T-helper 9 cell (primary cell): Measurements from ENCODE around the gene PTPRN2.

Experiments used
- DNase-seq: peaks from one replicate; pipeline ENCODE4 v3.0.0-alpha.2; 2020

Gene PTPRN2

DNA sequence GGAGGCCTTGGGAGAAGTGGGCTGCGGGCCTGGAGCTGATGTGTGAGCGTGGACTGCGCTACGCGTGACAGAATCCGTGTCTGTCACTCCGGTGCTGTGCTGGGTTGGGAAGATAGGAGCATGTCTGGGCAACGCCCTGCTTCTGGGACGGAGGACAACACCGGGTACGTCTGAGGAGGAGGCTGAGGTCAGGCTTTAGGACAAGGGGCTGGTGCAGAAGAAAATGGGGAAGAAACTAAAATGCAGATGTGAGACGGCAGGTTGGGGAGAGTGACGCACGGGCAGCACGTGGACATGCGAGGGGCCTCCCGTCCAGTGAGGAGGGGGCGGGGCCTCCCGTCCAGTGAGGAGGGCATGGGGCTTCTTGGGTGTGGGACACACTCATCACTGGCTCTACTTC, 1043.4 kb downstream of the PTPRN2 start:
- no peak for DNase-seq

GRCh38 chr7:157543791-157544190, 1043.8 kb downstream of the PTPRN2 start:
- no peak for DNase-seq

- no peak for DNase-seq
These were observed 1044.3 kb downstream of the PTPRN2 start for GRCh38 chr7:157543276-157543675.

GRCh38 chr7:157542068-157543021, 1045.3 kb downstream of the PTPRN2 start:
- no peak for DNase-seq

- DNase-seq, result no peak
These were observed 1046.1 kb downstream of the PTPRN2 start for GRCh38 chr7:157541295-157542067.

GRCh38 chr7:157540606-157541294, 1046.9 kb downstream of the PTPRN2 start:
- DNase-seq, result no peak

- no peak for DNase-seq
These were observed 1047.6 kb downstream of the PTPRN2 start for GRCh38 chr7:157540020-157540419.

GRCh38 chr7:157539521-157539920, 1048.1 kb downstream of the PTPRN2 start:
- no peak for DNase-seq

- DNase-seq, result no peak
These were observed 1048.9 kb downstream of the PTPRN2 start for GRCh38 chr7:157538735-157539134.

GRCh38 chr7:157538321-157538720, 1049.3 kb downstream of the PTPRN2 start:
- no peak for DNase-seq

GRCh38 chr7:157537056-157537455, 1050.6 kb downstream of the PTPRN2 start:
- DNase-seq, result no peak

GRCh38 chr7:157532068-157532467, 1055.6 kb downstream of the PTPRN2 start:
- DNase-seq, result no peak

- no peak for DNase-seq
These were observed 1057.7 kb downstream of the PTPRN2 start for GRCh38 chr7:157529768-157530560.

GRCh38 chr7:157528785-157529341, 1058.8 kb downstream of the PTPRN2 start:
- DNase-seq, result no peak

GRCh38 chr7:157527686-157528085, 1059.9 kb downstream of the PTPRN2 start:
- no peak for DNase-seq

DNA sequence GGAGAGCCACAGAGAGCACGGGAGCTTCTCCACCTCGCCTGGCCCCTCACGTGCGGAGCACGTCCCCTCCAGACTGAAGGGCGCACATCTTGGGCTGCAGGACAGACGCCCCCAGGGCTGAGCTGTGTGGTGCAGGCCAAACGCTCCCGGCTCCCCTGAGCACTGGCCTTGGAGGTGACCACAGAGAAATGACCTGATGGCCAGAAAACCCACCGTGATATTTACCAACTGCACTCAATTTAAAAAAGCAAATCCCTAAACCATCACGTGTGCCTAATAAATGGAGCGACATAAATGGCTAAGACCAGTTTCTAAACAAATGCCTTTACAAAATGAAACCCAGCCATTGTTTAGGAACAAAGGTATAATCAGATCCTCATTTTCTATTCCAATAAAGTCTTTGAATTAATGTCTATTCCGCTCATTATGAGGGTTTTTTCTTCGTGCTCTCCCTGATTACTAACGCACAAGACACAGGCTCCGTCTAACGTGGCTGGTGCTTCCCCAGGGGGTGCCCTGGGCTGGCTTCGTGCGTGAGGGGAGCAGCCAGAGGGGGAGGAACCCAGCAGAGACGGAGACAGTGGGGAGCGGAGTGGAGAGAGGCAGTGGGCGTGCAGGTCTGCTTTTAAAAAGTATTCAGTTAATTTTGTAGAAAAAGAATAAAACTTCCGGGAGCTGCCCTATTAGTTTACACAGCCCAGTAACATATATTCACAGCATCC, 1060.5 kb downstream of the PTPRN2 start:
- DNase-seq, result no peak

DNA sequence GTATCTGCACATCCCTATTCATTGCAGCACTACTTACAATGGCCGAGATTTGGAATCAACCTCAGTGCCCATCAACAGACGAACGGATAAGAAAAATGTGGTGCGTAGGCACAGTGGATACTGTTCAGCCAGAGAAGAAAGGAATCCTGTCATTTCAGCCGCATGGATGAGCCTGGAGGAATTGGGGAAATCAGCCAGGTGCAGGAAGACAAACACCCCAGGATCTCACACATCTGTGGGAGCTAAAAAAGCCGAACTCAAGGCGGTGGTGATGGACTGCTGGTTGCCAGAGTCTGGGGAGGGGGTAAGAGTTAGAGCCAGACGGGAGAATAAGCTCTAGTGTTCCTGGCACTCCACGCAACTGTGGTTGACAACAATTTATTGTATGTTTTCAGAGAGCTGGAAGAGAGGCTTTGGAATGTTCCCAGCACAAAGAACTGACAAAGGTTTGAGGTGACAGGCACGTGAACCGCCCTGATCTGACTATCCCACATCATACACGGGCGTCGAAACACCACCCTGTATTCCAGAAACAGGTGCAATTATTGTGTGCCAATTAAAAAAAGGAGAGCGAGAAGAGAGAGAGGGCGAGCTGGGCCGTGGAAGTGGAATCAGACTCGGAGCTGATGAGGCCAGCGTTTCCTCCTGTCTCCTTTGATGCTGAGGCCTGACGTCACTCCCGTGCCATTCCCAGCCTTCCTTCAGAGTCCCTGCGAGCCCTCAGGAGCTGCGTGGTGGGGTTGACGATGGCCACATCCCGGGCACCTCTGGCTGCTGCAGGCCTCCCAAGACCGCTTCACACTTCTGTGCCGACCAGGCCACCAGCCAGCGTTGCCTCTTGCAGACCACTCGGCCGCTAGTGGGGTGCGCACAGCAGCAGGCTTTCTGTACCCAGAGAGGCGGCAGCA, 1061.4 kb downstream of the PTPRN2 start:
- DNase-seq, result no peak

DNA sequence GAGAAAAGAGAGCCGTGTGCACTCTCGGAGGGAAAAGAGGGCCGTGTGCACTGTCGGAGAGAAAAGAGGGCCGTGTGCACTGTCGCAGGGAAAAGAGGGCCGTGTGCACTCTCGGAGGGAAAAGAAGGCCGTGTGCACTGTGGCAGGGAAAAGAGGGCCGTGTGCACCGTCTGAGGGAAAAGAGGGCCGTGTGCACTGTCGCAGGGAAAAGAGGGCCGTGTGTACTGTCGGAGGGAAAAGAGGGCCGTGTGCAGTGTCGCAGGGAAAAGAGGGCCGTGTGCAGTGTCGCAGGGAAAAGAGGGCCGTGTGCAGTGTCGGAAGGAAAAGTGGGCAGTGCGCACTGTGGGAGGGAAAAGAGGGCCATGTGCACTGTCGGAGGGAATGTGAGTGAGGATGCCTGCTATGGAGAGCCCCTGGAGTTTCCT, 1062.1 kb downstream of the PTPRN2 start:
- DNase-seq, result no peak

GRCh38 chr7:157524731-157525130, 1062.9 kb downstream of the PTPRN2 start:
- DNase-seq, result no peak

- no peak for DNase-seq
These were observed 1063.7 kb downstream of the PTPRN2 start for GRCh38 chr7:157523766-157524421.
